Aorta (tissue), 5 donors: ENCODE data around the gene PFKM. TPM values are rescaled to one million over a fixed set of nuclear protein-coding genes. Genes with fewer than 3 reads are reported as not detected.

Experiments used
- ATAC-seq: fragments of 200-7000 bp; cut with Tn5 transposase; one replicate; pipeline ENCODE4 v1.9.1; 2022; ENCODE audit warnings: moderate library complexity; ENCODE audit not compliant: low FRiP score
- DNase-seq, 2 donors: peaks; one replicate each; pipeline ENCODE4 v3.0.0-alpha.2; 2020
- H3K27ac ChIP-seq, 2 donors: one replicate each; pipeline ENCODE4 v1.5.1; 2013; ENCODE audit warnings: low read length in 2 of 2, mild to moderate bottlenecking in 2 of 2, moderate library complexity in 2 of 2, control low read depth in 1 of 2, inconsistent platforms in 1 of 2, low read depth in 1 of 2
- H3K27me3 ChIP-seq, 2 donors: one replicate each; pipeline ENCODE4 v1.6.1; 2013; ENCODE audit warnings: control low read depth in 1 of 2, low read length in 1 of 2, mild to moderate bottlenecking in 1 of 2, moderate library complexity in 1 of 2; ENCODE audit not compliant: insufficient read depth in 2 of 2, control insufficient read depth in 1 of 2
- H3K36me3 ChIP-seq, 2 donors: one replicate each; pipeline ENCODE4 v1.6.1; 2013; ENCODE audit warnings: control low read depth in 1 of 2, low read length in 1 of 2, mild to moderate bottlenecking in 1 of 2; ENCODE audit not compliant: insufficient read depth in 2 of 2, control insufficient read depth in 1 of 2
- H3K4me1 ChIP-seq, 2 donors: one replicate each; pipeline ENCODE4 v1.6.1; 2013; ENCODE audit warnings: low read length in 2 of 2, control low read depth in 1 of 2, mild to moderate bottlenecking in 1 of 2, moderate library complexity in 1 of 2; ENCODE audit not compliant: insufficient read depth in 2 of 2, control insufficient read depth in 1 of 2
- H3K4me3 ChIP-seq, 2 donors: one replicate each; pipeline ENCODE4 v1.5.1; 2013; ENCODE audit warnings: low read length in 2 of 2, control low read depth in 1 of 2, mild to moderate bottlenecking in 1 of 2
- H3K9me3 ChIP-seq: one replicate; pipeline ENCODE4 v1.6.1; 2013; ENCODE audit warnings: mild to moderate bottlenecking, low read length; ENCODE audit not compliant: control insufficient read depth
- WGBS, 2 donors: extraction: QIAGEN DNeasy Blood & Tissue Kit; methylation state at CpG; one replicate each; pipeline ENCODE4 v1.1.7; 2013; 5-methylcytosine and 5-hydroxymethylcytosine counted together
- intact Hi-C, 2 donors: fragments of 100-400 bp; cut with DNase I; formaldehyde crosslinking; loops; one replicate each; pipeline versions ENCODE4 v1.14.2 to v1.15.0; 2022
- long read RNA-seq, 2 donors: library from polyadenylated mRNA; unstranded; transcript quantifications; one replicate each; pipeline ENCODE4 v2.0.0, GENCODE V29; 2020 to 2021
- polyA plus RNA-seq, 2 donors: library from polyadenylated mRNA; stranded (reverse); fragments of 200-250 nt; gene quantifications; one replicate each; pipeline ENCODE4 v1.2.3, GENCODE V29; 2013
- total RNA-seq, 2 donors: library from RNA; stranded (reverse); fragmentation: NEBNext Ultra II Directional; extraction: Animal tissue kit (Norgen Biotek cat#: 25700); gene quantifications; one replicate each; pipeline ENCODE4 v1.2.1, GENCODE V29; 2021
- donor health status: healthy with polysubstance abuse.
- donor health status: Bipolar disorder and iron deficiency.
- donor health status: DM: no; HTN: no; CAD: no.
- donor health status: DM: no; HTN: no; CAD: no.
- donor health status: DM: yes; HTN: yes; CAD: no.

The PFKM gene
- total RNA-seq: 10 to 100 TPM; 52.2 to 68.8 TPM
- polyA plus RNA-seq: 10 to 100 TPM; 22.3 to 58.5 TPM
- long read RNA-seq, donor 1, transcript PFKM-203 (23 exons, 3,224 nt): major isoform, 106 of 159 reads
- long read RNA-seq, donor 1, partial matches to known transcripts: 22 of 159 reads
- long read RNA-seq, donor 1, other reads (novel, unspliced or antisense): 30 of 159 reads
- long read RNA-seq, donor 2, transcript PFKM-203 (23 exons, 3,224 nt): major isoform, 16 of 29 reads
- long read RNA-seq, donor 2, partial matches to known transcripts: 9 of 29 reads
- long read RNA-seq, donor 2, other reads (novel, unspliced or antisense): 4 of 29 reads

GRCh38 chr12:48119078-48119833 lies at the start of gene PFKM:
Gene PFKM (plus strand): TSS chr12:48119364. CDS start chr12:48122775, 3,411 bp downstream.
- DNase-seq (peak; percentile 86 to 89), ATAC-seq (peak; percentile 96)
- intact Hi-C loops: loop anchor here in 1 of 2 donors (1.0 kb wide), 1 partner anchor 13 kb away; the partner anchor contains the start of gene SENP1
- Histone ChIP-seq H3K9me3 (no peaks in the 10 kb centered on the region), H3K27ac (peak within 1 kb of the TSS in 1 of 2 donors; percentile 44), H3K4me1 (peaks cover 0 to 1% of the 10 kb centered on the region in 2 donors), H3K27me3 (no peaks in the 10 kb centered on the region), H3K36me3 (no peaks in the 10 kb centered on the region), H3K4me3 (peak within 1 kb of the TSS; percentile 96 to 97)
- WGBS, 2 donors: 1% methylated on average over 18 to 20 of the region's 20 CpGs

GRCh38 chr12:48070033-48070432 lies 49.1 kb upstream of the PFKM start:
- Histone ChIP-seq H3K9me3 (no peaks in the 10 kb centered on the region), H3K27me3 (no peaks in the 10 kb centered on the region), H3K27ac (no peak overlapping the region), H3K4me1 (no peaks in the 10 kb centered on the region), H3K36me3 (peaks cover 0 to 6% of the 10 kb centered on the region in 2 donors), H3K4me3 (no peak overlapping the region)
- no peak for ATAC-seq
- 93 to 95% methylated on average over 1 of the region's 1 CpG for WGBS, 2 donors
- intact Hi-C loops: no loop called here
- DNase-seq: no peak

- Histone ChIP-seq H3K27me3 (no peaks in the 10 kb centered on the region), H3K4me1 (no peaks in the 10 kb centered on the region), H3K9me3 (no peaks in the 10 kb centered on the region), H3K27ac (no peak overlapping the region), H3K36me3 (peaks cover 0 to 6% of the 10 kb centered on the region in 2 donors), H3K4me3 (no peak overlapping the region)
- no peak for DNase-seq
- 95 to 96% methylated on average over 4 of the region's 4 CpGs for WGBS, 2 donors
- intact Hi-C loops: no loop called here
- ATAC-seq: no peak
These were observed 48.4 kb upstream of the PFKM start for GRCh38 chr12:48070731-48071130.

- 92 to 97% methylated on average over 2 of the region's 2 CpGs for WGBS, 2 donors
- H3K36me3 ChIP-seq: peaks cover 0 to 6% of the 10 kb centered on the region in 2 donors
- intact Hi-C loops: no loop called here
These were observed 47.4 kb upstream of the PFKM start for GRCh38 chr12:48071808-48072207.

GRCh38 chr12:48072266-48072665 lies 46.9 kb upstream of the PFKM start:
- peaks cover 0 to 6% of the 10 kb centered on the region in 2 donors for H3K36me3 ChIP-seq
- intact Hi-C loops: no loop called here
- no peaks in the 10 kb centered on the region for H3K4me1 ChIP-seq
- H3K27ac ChIP-seq: no peak overlapping the region
- H3K9me3 ChIP-seq: no peaks in the 10 kb centered on the region
- DNase-seq (no peak), ATAC-seq (no peak)
- 97 to 98% methylated on average over 3 of the region's 3 CpGs for WGBS, 2 donors
- H3K27me3 ChIP-seq: no peaks in the 10 kb centered on the region
- H3K4me3 ChIP-seq: no peak overlapping the region

More at GRCh38 chr12:48071808-48072207, 47.4 kb upstream of the PFKM start:
- Histone ChIP-seq H3K27me3 (no peaks in the 10 kb centered on the region), H3K27ac (no peak overlapping the region), H3K4me3 (no peak overlapping the region), H3K9me3 (no peaks in the 10 kb centered on the region), H3K4me1 (no peaks in the 10 kb centered on the region)
- DNase-seq (no peak), ATAC-seq (no peak)

GRCh38 chr12:48074266-48074665 lies 44.9 kb upstream of the PFKM start:
- Histone ChIP-seq H3K27me3 (no peaks in the 10 kb centered on the region), H3K4me1 (no peaks in the 10 kb centered on the region), H3K4me3 (no peak overlapping the region), H3K36me3 (peaks cover 0 to 6% of the 10 kb centered on the region in 2 donors), H3K27ac (no peak overlapping the region), H3K9me3 (no peaks in the 10 kb centered on the region)
- no peak for DNase-seq
- 71 to 80% methylated on average over 1 of the region's 1 CpG for WGBS, 2 donors
- intact Hi-C loops: no loop called here
- ATAC-seq: no peak

- Histone ChIP-seq H3K4me3 (no peak overlapping the region), H3K27ac (no peak overlapping the region), H3K4me1 (no peaks in the 10 kb centered on the region), H3K27me3 (no peaks in the 10 kb centered on the region), H3K36me3 (peaks cover 0 to 4% of the 10 kb centered on the region in 2 donors), H3K9me3 (no peaks in the 10 kb centered on the region)
- ATAC-seq (no peak), DNase-seq (no peak)
- intact Hi-C loops: no loop called here
- WGBS, 2 donors: 52 to 56% methylated on average over 1 of the region's 1 CpG
These were observed 43.3 kb upstream of the PFKM start for GRCh38 chr12:48075832-48076231.

GRCh38 chr12:48077111-48077510 lies 42.1 kb upstream of the PFKM start:
- Histone ChIP-seq H3K4me3 (no peak overlapping the region), H3K9me3 (no peaks in the 10 kb centered on the region), H3K27ac (no peak overlapping the region), H3K36me3 (peaks cover 0 to 4% of the 10 kb centered on the region in 2 donors), H3K27me3 (no peaks in the 10 kb centered on the region), H3K4me1 (no peaks in the 10 kb centered on the region)
- WGBS, 2 donors: 96 to 97% methylated on average over 2 of the region's 2 CpGs
- DNase-seq: no peak
- intact Hi-C loops: no loop called here
- ATAC-seq: no peak
